GM12891 (cell line): Measurements from ENCODE around the gene PEX6.

Source experiments
- PAX5 ChIP-seq: IDR thresholded peaks from 2 replicates; pipeline ENCODE4 v1.6.1; 2011; ENCODE audit warnings: low read length, moderate library complexity, mild to moderate bottlenecking; ENCODE audit not compliant: insufficient read depth, severe bottlenecking
- POLR2A ChIP-seq: IDR thresholded peaks from 2 replicates; pipeline ENCODE4 v1.6.1; 2011; ENCODE audit warnings: low read depth, low read length, control low read depth
- POLR2AphosphoS5 ChIP-seq: IDR thresholded peaks from 2 replicates; pipeline ENCODE4 v1.6.1; 2011; ENCODE audit warnings: low read depth, low read length, control low read depth
- POU2F2 ChIP-seq: IDR thresholded peaks from 2 replicates; pipeline ENCODE4 v1.6.1; 2011; ENCODE audit warnings: low read depth, mild to moderate bottlenecking, control low read depth, low read length, moderate library complexity
- SPI1 ChIP-seq: IDR thresholded peaks from 2 replicates; pipeline ENCODE4 v1.6.1; 2011; ENCODE audit warnings: low read depth, low read length, control low read depth
- TAF1 ChIP-seq: IDR thresholded peaks from 2 replicates; pipeline ENCODE4 v1.6.1; 2011; ENCODE audit warnings: low read depth, low read length, control low read depth

DNA sequence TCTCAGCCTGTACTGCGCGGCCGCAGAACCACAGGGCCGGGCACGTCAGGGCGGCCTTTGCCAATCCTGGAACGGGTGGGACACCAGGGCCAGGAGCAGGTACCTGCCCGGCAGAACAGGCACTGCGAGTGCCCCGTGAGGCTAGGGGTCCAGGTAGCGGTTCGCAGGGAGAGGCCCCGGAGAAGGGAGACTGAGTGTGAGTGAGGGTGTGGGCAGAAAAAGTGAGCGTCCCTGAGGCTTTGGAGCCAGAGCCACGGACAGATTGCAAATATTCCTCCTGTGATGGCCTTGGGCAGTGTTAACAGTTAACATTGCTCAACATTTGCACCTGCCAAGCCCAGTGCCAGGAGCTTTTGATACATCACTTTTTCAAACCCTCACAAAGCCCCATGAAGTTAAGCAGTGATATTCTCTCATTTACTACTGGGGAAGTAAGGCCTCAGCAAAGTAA lies 17.9 kb downstream of the PEX6 start:
- TF ChIP-seq PAX5 (no peak), POLR2AphosphoS5 (no peak), TAF1 (no peak), POLR2A (no peak), SPI1 (no peak), POU2F2 (no peak)
